GM21619 (cell line): ENCODE measurements around the gene FOXP4.

Source experiments
- ATAC-seq: cut with Tn5 transposase; IDR thresholded peaks from one replicate; pipeline ENCODE4 v1.9.1; 2021; ENCODE audit not compliant: unreplicated experiment

FOXP4 gene

GRCh38 chr6:41546866-41547798 is 951 bp downstream of the FOXP4 start:
- peak; percentile 19 for ATAC-seq

DNA sequence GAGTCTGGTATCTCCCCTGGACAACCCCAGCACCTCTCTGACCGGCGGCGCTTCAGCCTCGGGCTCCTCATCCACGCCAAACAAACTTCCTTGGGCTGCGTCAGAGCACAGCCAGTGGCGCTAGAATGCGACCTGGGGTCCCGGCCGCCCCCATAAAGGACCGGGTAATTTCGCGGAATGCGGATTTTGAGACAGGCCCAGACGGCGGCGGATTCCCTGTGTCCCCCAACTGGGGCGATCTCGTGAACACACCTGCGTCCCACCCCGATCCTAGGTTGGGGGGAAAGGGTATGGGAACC is 1.6 kb downstream of the FOXP4 start:
- ATAC-seq: no peak

GRCh38 chr6:41548098-41548840 is 2.1 kb downstream of the FOXP4 start:
- ATAC-seq: no peak

DNA sequence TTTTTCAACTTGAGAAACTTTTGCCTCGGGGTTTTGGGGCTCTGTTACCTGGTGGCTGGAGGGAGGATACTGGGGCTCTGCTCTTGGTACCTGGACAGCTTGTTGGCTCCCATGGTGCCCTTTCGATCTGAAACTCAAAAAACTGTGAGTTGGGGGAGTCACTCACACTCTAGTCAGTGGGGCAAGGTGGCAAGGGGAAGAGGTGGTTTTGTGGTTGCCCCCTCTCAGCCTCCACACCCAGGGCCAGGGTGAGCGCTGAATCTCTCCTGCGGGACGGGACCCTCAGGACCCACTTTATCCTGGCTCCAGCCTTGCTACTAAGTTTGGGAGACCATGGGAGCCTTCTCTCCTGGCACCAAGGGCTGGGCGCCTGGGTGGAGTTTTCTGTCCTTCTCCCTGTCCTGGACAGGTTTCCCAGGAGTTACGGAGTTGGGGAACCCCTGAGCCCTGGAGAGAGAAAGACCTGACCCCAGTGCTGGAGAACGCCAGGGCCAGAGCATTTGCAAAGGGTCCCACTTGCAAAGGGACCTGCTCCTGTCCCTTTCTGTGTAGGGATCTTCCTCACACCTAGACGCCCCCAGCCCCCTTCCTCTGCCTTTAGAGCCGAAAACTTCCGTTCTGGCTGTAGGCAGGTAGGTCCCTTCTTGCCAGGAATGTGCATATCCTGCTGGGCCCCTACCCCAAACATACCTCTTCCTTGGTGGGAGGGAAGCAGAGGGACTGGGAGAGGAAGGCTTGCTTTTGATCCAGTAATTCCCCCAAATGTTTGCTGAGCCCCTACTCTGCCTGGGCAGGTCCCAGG is 2.9 kb downstream of the FOXP4 start:
- ATAC-seq: no peak

GRCh38 chr6:41549673-41550072 is 3.5 kb downstream of the FOXP4 start:
- no peak for ATAC-seq

- ATAC-seq: no peak
Measured at GRCh38 chr6:41551086-41551700, 5.0 kb downstream of the FOXP4 start.

DNA sequence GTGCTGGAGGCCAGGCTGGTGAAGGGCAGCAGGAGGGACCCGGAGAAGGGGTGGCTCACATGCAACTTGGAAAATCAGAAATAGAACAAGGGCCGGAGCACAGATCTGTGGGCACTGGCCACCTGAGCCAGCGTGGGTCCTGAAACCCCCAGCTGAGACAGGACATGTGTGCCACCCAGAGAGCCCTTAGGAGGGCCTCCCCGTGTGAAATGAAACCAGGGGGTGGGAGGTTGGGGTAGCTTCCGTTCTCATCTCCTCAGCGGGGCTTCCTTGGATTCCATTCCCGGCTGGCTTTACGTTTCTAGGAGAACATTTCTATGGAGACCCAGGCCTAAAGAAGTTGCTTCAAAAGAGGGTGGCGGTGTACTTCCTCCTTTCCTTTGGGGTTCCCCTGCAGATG is 5.7 kb downstream of the FOXP4 start:
- no peak for ATAC-seq

- no peak for ATAC-seq
Measured at GRCh38 chr6:41552723-41553122, 6.5 kb downstream of the FOXP4 start.

DNA sequence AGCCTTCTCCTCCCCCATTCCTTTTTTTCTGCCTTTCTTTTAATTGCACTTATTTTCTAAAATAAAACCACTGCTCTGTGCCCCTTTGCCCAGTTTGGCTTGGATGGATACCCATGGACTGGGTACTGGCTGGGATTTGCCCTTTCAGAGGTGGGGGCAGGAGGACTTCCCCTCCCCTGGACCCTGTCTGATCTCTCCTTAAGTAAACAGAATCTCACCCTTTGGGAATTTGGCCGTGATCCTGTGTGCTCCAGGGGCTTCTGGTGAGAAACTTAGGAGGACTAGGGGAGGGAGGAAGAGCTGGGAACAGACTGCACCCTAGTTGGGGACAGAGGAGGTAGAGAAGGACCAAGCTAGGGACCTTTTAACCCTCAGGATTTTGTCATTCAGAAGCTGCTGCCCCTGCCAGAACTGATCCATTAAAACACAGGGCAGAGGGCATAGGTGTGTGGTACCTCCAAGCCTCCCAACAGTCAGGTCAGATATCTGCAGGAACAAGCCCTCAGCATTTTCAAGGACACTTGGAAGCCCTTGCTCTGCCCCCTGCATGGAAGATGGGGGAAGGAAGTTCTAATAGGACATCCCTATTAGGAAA is 7.3 kb downstream of the FOXP4 start:
- ATAC-seq: no peak

DNA sequence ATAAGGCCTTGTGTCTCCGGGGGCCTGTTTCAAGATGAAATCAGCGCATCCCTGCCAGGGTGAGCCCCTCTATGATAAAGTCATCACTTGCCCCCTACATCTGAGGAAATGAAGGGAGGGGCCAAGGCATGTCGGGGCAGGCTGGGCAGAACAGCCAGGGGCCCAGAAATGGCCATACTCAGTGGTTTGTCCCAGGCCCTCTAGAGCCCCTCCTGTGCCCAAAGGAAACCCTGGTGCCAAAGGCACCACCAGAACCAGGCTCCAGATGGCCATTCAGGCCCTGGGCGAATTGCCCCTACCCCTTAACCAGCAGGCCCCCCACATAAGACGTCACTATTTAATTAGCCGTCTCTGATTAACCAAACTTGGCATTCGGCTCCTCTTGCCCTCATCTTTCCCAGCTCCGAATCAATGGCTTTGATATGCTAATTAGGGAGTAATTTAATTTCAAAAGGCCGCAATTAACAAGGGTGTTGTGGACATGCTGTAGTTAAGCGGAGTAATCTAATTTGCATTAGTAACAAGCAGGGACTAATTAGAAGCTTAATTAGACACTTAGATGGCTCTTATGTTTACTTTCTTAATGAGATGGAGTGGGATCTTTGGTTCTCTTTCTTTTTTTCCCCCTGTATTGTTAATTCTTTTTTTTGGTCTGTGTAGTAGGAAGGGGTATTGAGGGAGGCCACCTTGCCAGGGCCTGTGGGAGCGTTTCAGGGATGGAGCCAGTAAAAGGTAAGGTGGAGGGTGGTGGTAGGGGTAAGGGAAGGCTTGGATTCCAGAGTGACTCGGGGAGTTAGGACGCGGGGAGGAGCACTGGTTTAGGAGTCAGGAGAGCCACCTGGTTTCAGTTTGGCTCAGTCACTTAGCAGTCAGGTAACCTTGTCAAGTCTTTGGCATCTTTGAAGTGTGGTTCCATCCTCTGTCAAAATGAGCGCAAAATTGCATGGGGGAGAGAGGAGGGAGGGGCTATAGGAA is 9.4 kb downstream of the FOXP4 start:
- ATAC-seq: no peak

- no peak for ATAC-seq
Measured at GRCh38 chr6:41557335-41557734, 11.2 kb downstream of the FOXP4 start.

DNA sequence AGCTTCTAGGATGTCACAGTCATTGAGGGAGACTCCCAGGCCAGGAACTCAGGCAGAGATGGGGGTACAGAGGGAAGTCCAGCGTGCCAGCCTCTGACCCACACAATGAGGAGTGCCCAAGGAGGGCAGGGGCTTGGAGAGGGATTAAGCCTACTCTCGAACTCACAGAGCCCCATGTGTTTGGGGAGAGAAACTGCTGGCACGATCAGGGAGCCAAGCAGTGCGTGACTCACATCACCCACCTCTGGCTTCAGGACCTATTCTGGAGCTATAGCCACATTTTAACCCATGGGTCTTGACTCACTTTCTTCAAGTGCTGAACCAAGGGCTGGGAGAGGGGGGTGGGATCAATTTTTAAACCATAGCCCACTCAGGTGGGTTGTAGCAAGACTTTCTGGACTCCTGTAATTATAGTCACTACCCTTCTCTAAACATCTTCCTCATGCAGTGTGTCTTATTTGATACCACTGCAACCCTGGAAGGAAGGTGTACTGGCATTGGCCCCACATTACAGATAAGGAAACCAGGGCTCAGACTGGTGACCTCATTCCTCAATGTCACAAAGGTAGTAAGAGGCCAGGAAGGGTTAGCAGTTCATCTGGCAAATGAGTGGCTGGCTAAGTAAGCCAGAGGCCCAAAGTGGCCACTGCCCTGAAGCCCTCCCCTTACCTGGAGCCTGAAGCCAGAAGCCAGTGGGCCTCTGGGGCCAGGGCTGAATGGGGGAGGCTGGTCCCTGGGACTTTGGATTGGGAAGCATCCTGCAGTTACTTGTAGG is 12.0 kb downstream of the FOXP4 start:
- ATAC-seq: no peak

DNA sequence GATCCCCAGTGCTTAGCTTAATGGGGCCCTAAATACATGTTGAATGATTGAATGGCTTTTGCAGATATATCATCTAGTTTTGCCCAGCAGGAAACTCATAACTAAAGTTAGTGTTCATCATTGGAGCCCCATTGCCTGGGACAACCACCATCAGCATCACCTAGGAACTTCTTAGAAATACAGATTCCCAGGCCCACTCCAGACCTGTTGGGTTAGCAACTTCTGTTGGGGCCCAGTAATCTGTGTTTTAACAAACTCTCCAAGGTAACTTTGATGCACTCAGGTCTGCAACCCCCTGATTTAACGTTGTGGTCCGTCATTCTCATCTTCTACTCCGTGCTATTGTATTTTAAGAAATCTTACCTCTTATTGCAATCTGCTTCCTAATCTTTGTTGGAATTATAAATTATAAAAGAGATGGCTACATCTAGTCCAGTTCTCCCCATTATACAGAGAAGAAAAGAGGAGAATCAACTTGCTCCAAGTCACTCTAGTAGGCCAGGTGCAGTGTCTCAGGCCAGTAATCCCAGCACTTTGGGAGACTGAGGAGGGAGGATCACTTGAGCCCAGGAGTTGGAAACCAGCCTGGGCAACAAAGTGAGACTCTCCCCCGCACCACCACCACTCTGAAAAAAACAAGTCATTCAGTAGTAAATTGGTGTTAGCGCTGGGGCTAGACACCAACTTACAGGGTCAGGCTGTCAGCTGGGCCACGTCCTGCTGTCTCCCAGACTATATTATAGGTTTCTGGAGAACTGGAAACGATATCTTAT is 13.7 kb downstream of the FOXP4 start:
- no peak for ATAC-seq

DNA sequence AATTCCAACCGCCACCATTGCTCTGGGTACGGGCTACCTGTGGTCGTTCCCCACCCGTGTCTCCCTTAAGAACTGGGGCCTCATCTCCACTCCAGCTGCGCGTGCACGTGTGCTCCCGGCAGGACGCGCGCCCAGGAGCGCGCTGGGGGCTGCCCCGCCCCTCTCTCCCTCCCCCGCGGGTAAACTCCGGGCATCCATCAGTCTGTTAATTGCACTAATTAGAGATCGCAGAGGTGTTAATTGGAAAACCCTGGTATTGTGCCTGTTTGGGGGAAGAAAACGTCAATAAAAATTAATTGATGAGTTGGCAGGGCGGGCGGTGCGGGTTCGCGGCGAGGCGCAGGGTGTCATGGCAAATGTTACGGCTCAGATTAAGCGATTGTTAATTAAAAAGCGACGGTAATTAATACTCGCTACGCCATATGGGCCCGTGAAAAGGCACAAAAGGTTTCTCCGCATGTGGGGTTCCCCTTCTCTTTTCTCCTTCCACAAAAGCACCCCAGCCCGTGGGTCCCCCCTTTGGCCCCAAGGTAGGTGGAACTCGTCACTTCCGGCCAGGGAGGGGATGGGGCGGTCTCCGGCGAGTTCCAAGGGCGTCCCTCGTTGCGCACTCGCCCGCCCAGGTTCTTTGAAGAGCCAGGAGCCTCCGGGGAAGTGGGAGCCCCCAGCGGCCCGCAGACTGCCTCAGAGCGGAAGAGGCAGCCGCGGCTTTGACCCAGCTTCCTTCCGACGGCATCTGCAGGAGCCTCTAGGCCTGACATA is 14.4 kb downstream of the FOXP4 start:
- peak; percentile 76 for ATAC-seq

GRCh38 chr6:41561416-41561815 is 15.2 kb downstream of the FOXP4 start:
- no peak for ATAC-seq

DNA sequence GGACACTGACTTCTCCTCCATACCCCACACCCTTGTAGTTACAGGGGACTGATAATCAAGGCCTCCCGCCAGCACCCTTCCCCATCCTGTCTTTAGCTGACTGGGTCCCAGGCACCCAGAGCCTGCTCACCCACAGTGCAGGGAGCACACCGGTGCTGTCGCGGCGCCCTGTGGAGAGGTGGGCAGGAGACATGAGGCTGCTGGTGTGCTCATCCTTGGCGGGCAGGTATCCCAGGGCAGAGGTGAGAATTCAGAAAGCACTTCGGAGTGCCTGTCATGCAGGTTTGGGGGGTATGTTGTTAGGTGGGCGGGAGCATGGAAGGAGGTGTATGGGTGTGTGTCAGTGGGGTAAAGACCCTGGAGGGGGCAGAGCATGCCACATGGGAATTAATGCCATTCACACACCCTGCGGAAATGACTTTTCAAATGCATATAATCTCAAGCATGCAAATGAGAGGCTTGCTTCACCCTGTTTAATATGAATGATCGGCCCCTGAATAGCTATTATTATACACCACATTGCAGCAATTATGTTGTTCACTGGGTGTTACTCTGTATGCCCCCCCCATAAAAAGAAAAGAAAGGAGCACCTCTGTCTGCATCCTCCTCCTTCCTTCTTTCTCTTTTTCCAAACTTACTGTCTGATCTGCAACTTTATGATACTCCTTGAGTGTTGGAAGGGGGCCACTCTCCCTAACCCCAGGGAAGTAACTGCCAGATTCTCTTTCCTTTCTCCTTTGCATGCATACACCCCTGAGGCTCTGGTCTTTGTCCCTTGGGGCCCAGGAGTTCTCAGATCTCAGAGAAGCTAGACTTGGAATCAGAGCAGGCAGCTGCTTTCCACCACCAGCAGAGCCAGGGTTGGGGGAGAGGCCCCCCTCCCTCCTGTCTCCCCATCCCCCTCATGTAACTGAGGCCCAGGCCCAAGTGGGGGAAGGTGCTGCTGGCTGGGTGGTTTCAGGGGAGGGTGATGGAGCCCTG is 16.0 kb downstream of the FOXP4 start:
- ATAC-seq: no peak
